ENCODE results near the gene DCBLD2. TPM values are rescaled to one million over a fixed set of nuclear protein-coding genes. Genes with fewer than 3 reads are reported as not detected.

The DCBLD2 gene
- total and polyA plus RNA-seq, 2 donors (not counting 3 experiments of a cell fraction or from before 2014, with no cell fraction given): 28.7 to 77.3 TPM

- Histone ChIP-seq H3K4me2 (ENCODE audit: insufficient read depth, low read length) (no peak overlapping the region), H3K36me3 (ENCODE audit: control insufficient read depth in 2 of 2, extremely low read depth in 1 of 2, insufficient read depth in 2 of 2, low read length in 2 of 2) (peaks cover 0 to 4% of the 10 kb centered on the region in 2 experiments), H3K9ac (replicated peaks; ENCODE audit: extremely low read depth, insufficient read depth, low read length) (peak overlapping the region; percentile 74), H2AFZ (ENCODE audit: low read depth, low read length) (no peak overlapping the region), H3K27ac (ENCODE audit: insufficient read depth, low read depth, low read length) (peak overlapping the region; percentile 98), H3K4me1 (ENCODE audit: control insufficient read depth, extremely low read depth, insufficient read depth, low read length) (peaks cover 37% of the 10 kb centered on the region), H4K20me1 (replicated peaks; ENCODE audit: control insufficient read depth, extremely low read depth, insufficient read depth, low read length) (no peaks in the 10 kb centered on the region), H3K9me1 (replicated peaks; ENCODE audit: control insufficient read depth, extremely low read depth, insufficient read depth, low read length) (no peaks in the 10 kb centered on the region), H3K79me2 (ENCODE audit: control insufficient read depth, insufficient read depth, low read length) (no peaks in the 10 kb centered on the region), H3K9me3 (replicated peaks; ENCODE audit: control insufficient read depth, insufficient read depth, low read length) (no peaks in the 10 kb centered on the region), H3K4me3 (replicated peaks in 1 of 3; ENCODE audit: insufficient read depth in 1 of 3, low read depth in 1 of 3, low read length in 3 of 3) (no peak overlapping the region), H3K27me3 (ENCODE audit: control insufficient read depth in 2 of 2, insufficient read depth in 2 of 2, low read length in 2 of 2) (no peaks in the 10 kb centered on the region)
- dilution Hi-C loops (cut with MboI; ENCODE audit: extremely low pct_ligation_motif_present, low sequenced_read_pairs) (no loop called here), intact Hi-C loops (cut with micrococcal nuclease) (no loop called here)
- DNase-seq (ENCODE audit: low read depth, low spot score) (peak; percentile 41), FAIRE-seq (no peak)
- POLR2A ChIA-PET: no interaction called here
- no peak for TF ChIP-seq CTCF (IDR thresholded peaks at IDR 0.05; ENCODE audit: extremely low read depth in 1 of 2, insufficient read depth in 1 of 2, low read depth in 1 of 2, low read length in 2 of 2)
- TF ChIP-seq POLR2A (IDR thresholded peaks at IDR 0.05; ENCODE audit: low read depth, low read length): no peak
- no peak for TF ChIP-seq JUN (IDR thresholded peaks at IDR 0.05; ENCODE audit: borderline replicate concordance, insufficient read depth, insufficient read length, low read depth)
- TF ChIP-seq EZH2 (IDR thresholded peaks at IDR 0.05; ENCODE audit: borderline replicate concordance, low read depth, low read length, severe bottlenecking): no peak
- no peak for TF ChIP-seq GATA2 (IDR thresholded peaks at IDR 0.05; ENCODE audit: insufficient read depth, insufficient read length, low read depth, low read length)
- TF ChIP-seq FOS (IDR thresholded peaks at IDR 0.05; ENCODE audit: borderline replicate concordance, insufficient read depth, low read length): no peak
- no peak for TF ChIP-seq MYC (IDR thresholded peaks at IDR 0.05; ENCODE audit: low read depth, low read length)
- BruUV-seq (replicated peaks): no TSS peak
- CTCF ChIA-PET: interaction anchor here (0.6 to 4.2 kb wide), 11 partner anchors 9 to 183 kb away, joined by 3 to 35 read pairs (median 6); partner anchors contain the start of gene ST3GAL6
Measured at GRCh38 chr3:98777801-98778220, 123.7 kb downstream of the DCBLD2 start.
